ENCODE data around the gene HDHD2. TPM values are rescaled to one million over a fixed set of nuclear protein-coding genes. Genes with fewer than 3 reads are reported as not detected.

Gene HDHD2
- total RNA-seq, 1 donor from 2014 or later = 12.6 TPM

DNA sequence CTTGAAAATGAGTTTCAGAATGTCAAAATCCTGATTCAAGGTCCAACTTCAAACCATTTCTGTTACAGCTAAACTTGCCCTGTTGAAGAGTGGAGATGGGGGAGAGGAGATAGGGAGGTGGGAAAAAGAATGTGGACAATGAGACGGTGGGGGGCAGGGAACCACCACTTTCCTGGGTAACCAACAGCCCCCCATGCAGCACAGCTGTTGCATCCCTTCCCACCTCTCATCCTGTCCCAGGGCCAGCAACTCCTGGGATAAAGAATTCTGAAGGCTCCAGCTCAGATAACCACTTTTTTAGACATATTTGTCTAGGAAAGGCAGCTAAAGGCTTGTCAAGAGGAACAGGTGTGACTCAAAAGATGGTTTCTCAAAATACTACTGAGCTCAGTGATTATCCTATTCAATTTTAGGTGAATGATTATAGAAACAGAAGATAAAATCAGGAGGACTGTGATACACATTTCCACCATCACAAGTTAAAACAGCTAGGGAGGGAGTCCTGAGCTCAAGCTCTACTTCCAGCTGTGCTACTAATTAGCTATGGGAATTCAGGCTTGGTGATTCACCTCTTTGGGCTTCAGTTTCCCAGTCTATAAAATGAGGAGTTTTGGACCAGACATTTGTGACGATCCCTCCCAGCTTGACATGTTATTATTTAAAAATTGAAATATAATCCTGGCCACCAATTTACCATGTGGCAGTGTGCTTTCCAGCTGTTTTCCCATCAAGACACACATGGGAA lies 36.3 kb downstream of the HDHD2 start:
- Histone ChIP-seq H3K36me3 (ENCODE audit: control insufficient read depth, insufficient read depth, low read length) (peaks cover 6% of the 10 kb centered on the region), H3K4me3 (ENCODE audit: low read depth, low read length) (no peak overlapping the region), H3K27me3 (ENCODE audit: control insufficient read depth, insufficient read depth, low read length) (no peaks in the 10 kb centered on the region)
- DNase-seq (ENCODE audit: low read depth) (no peak), FAIRE-seq (no peak)
- TF ChIP-seq, protein P1, sequence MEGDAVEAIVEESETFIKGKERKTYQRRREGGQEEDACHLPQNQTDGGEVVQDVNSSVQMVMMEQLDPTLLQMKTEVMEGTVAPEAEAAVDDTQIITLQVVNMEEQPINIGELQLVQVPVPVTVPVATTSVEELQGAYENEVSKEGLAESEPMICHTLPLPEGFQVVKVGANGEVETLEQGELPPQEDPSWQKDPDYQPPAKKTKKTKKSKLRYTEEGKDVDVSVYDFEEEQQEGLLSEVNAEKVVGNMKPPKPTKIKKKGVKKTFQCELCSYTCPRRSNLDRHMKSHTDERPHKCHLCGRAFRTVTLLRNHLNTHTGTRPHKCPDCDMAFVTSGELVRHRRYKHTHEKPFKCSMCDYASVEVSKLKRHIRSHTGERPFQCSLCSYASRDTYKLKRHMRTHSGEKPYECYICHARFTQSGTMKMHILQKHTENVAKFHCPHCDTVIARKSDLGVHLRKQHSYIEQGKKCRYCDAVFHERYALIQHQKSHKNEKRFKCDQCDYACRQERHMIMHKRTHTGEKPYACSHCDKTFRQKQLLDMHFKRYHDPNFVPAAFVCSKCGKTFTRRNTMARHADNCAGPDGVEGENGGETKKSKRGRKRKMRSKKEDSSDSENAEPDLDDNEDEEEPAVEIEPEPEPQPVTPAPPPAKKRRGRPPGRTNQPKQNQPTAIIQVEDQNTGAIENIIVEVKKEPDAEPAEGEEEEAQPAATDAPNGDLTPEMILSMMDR (IDR thresholded peaks at IDR 0.05; ENCODE audit: insufficient read depth, low read length, severe bottlenecking) = no peak

DNA sequence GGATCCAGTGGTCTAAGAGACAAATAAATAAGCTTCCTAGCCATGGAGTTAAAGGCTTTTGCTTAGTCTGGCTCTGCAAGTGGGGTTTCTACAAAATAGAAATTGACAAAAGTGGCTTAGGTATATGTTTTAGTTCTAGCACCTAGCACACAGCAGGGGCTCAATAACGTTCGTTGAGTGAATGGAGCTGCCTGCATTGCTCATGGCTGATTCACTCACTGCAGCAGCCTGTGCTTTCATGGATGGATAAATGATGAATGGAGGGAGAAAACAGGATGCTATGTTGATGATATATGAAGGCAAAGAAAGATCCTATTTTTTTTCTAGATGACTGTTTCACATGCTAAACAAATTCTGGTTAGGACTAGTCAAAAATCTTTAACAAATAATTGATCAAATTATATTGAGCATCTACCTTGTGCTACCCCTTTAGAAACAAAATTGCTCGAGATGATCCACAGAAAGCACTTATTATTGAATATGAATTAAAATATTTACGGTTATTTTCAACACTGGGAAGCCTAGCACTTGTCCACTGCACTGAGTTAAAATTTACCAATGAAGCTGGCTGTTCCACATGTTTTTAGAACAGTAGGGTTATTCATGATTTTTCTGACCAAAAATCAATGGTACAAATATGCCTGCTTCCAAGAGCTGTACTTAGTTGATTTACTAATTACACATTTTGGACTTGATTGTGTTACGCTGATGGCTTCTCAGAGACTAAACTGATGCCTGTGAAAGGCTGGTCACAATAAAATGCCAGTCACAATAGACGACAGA lies 39.6 kb downstream of the HDHD2 start:
- Histone ChIP-seq H3K4me3 (ENCODE audit: low read depth, low read length) (no peak overlapping the region), H3K27me3 (ENCODE audit: control insufficient read depth, insufficient read depth, low read length) (no peaks in the 10 kb centered on the region), H3K36me3 (ENCODE audit: control insufficient read depth, insufficient read depth, low read length) (peaks cover 9% of the 10 kb centered on the region)
- DNase-seq (ENCODE audit: low read depth) = no peak
- FAIRE-seq = no peak
- TF ChIP-seq, protein P1 (IDR thresholded peaks at IDR 0.05; ENCODE audit: insufficient read depth, low read length, severe bottlenecking) = no peak

DNA sequence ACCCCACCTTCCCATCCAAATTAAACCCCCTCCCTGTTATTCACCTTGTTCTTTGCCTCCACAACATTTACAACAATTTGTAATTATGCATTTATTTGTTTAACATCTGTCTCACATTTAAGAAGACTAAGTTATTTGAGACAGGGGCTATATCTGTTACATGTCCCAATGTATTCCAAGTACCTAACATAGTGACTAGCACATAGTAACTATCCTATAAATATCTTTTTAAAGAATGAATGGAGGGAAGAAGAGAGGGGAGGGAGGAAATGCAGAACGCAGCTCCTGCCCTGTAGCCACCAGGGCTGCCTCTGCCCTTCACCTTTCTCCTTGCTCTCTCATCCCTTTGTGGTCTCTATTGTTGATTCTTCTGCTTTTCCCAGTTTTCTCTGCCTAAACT lies 40.6 kb downstream of the HDHD2 start:
- peaks cover 6% of the 10 kb centered on the region for H3K36me3 ChIP-seq (ENCODE audit: control insufficient read depth, insufficient read depth, low read length)
- FAIRE-seq (no peak), DNase-seq (ENCODE audit: low read depth) (no peak)
- TF ChIP-seq, protein P1 (IDR thresholded peaks at IDR 0.05; ENCODE audit: insufficient read depth, low read length, severe bottlenecking) = no peak
- no peaks in the 10 kb centered on the region for H3K27me3 ChIP-seq (ENCODE audit: control insufficient read depth, insufficient read depth, low read length)
- H3K4me3 ChIP-seq (ENCODE audit: low read depth, low read length) = no peak overlapping the region

DNA sequence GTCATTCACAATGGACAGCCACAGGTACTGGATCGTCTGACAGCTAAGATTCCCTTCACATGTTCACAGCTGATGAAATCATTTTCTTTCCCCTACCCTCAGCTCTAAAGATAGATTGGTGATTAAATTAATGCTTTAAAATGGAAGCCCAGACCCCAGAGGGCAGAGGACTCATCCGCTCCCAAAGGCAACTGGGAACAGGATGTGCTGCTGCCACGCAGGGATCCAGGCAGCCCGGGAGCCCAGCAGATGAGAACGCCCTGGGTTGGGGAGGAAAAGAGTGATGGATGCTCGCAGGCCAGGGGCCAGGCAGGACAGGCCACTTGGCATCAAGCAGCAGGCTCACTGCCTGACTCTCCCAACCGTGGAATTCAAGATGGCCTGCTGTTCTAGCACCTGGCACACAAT lies 41.3 kb downstream of the HDHD2 start:
- Histone ChIP-seq H3K27me3 (ENCODE audit: control insufficient read depth, insufficient read depth, low read length) (no peaks in the 10 kb centered on the region), H3K36me3 (ENCODE audit: control insufficient read depth, insufficient read depth, low read length) (peaks cover 6% of the 10 kb centered on the region), H3K4me3 (ENCODE audit: low read depth, low read length) (no peak overlapping the region)
- TF ChIP-seq, protein P1 (IDR thresholded peaks at IDR 0.05; ENCODE audit: insufficient read depth, low read length, severe bottlenecking) = no peak
- DNase-seq (ENCODE audit: low read depth) = no peak
- FAIRE-seq = peak; percentile 23

DNA sequence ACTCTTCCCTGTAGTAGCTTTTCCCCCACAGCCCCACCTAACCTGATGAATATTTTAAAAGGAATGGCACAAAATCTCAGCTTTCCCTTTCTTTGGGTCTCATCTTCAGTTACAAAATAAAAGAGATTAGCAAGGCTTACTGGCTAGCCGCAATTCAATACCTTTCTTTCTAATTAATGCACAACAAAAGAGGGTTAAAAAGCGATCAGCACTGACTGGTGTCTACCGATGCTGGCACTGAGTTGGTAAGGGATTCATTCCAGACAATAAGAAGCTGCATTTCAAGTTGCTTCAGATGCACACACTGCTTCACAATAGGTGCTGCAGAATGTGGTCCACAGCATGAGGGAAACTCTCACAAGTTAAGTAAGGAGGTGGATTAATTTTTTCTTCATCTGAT lies 41.9 kb downstream of the HDHD2 start:
- Histone ChIP-seq H3K36me3 (ENCODE audit: control insufficient read depth, insufficient read depth, low read length) (peaks cover 6% of the 10 kb centered on the region), H3K4me3 (ENCODE audit: low read depth, low read length) (no peak overlapping the region), H3K27me3 (ENCODE audit: control insufficient read depth, insufficient read depth, low read length) (no peaks in the 10 kb centered on the region)
- TF ChIP-seq, protein P1 (IDR thresholded peaks at IDR 0.05; ENCODE audit: insufficient read depth, low read length, severe bottlenecking) = no peak
- DNase-seq (ENCODE audit: low read depth) = no peak
- no peak for FAIRE-seq
